Endodermal cell (in vitro differentiated cells): ENCODE results near the gene KCNMA1. TPM values are rescaled to one million over a fixed set of nuclear protein-coding genes. Genes with fewer than 3 reads are reported as not detected.

Experiments used
- DNase-seq: peaks from one replicate; pipeline ENCODE4 v3.0.0-alpha.2; 2017
- H3K27ac ChIP-seq: 2 replicates; pipeline ENCODE4 v1.5.1; 2013; ENCODE audit warnings: mild to moderate bottlenecking, low read depth, low read length, moderate library complexity
- H3K27me3 ChIP-seq: 2 replicates; pipeline ENCODE4 v1.6.1; 2013; ENCODE audit warnings: mild to moderate bottlenecking, low read length, moderate library complexity; ENCODE audit not compliant: insufficient read depth, control insufficient read depth, poor library complexity, severe bottlenecking
- H3K36me3 ChIP-seq: 2 replicates; pipeline ENCODE4 v1.7.0; 2013; ENCODE audit warnings: mild to moderate bottlenecking, low read length, moderate library complexity; ENCODE audit not compliant: control insufficient read depth, insufficient read depth
- H3K4me1 ChIP-seq: one replicate; pipeline ENCODE4 v1.7.0; 2013; ENCODE audit warnings: low read length; ENCODE audit not compliant: control insufficient read depth, insufficient read depth
- H3K4me3 ChIP-seq: 2 replicates; pipeline ENCODE4 v1.5.1; 2013; ENCODE audit warnings: mild to moderate bottlenecking, low read length, moderate library complexity
- H3K9ac ChIP-seq: 2 replicates; pipeline ENCODE4 v1.6.1; 2013; ENCODE audit warnings: mild to moderate bottlenecking, low read length, moderate library complexity; ENCODE audit not compliant: poor library complexity, severe bottlenecking; ENCODE audit errors: extremely low read depth
- H3K9me3 ChIP-seq: 2 replicates; pipeline ENCODE4 v1.6.1; 2013; ENCODE audit warnings: mild to moderate bottlenecking, low read length, moderate library complexity; ENCODE audit not compliant: control insufficient read depth
- H3K27ac Mint-ChIP-seq: 2 replicates; pipeline ENCODE4 v1.8.0; 2020; ENCODE audit warnings: mixed read lengths
- H3K27me3 Mint-ChIP-seq: 2 replicates; pipeline ENCODE4 v1.8.0; 2021; ENCODE audit warnings: mild to moderate bottlenecking, mixed read lengths; ENCODE audit not compliant: insufficient read depth
- H3K36me3 Mint-ChIP-seq: 2 replicates; pipeline ENCODE4 v1.8.0; 2020; ENCODE audit warnings: low read depth, mixed read lengths
- H3K4me1 Mint-ChIP-seq: 2 replicates; pipeline ENCODE4 v1.8.0; 2020; ENCODE audit warnings: mixed read lengths
- H3K4me3 Mint-ChIP-seq: 2 replicates; pipeline ENCODE4 v1.8.0; 2020; ENCODE audit warnings: mild to moderate bottlenecking, moderate library complexity, mixed read lengths
- H3K9me3 Mint-ChIP-seq: 2 replicates; pipeline ENCODE4 v1.8.0; 2020; ENCODE audit warnings: mild to moderate bottlenecking, mixed read lengths
- WGBS, 2 experiments: methylation state at CpG; one replicate each; pipeline versions ENCODE4 v1.1.5 to v1.1.7; 2013; ENCODE audit warnings: missing lambda C conversion rate in 2 of 2, mixed read lengths in 1 of 2; ENCODE audit not compliant: insufficient coverage in 1 of 2, insufficient read length in 1 of 2; 5-methylcytosine and 5-hydroxymethylcytosine counted together
- total RNA-seq, 2 donors: library from RNA; stranded (reverse); fragmentation: NEBNext Ultra II Directional in 1 of 2; extraction: Animal tissue kit (Norgen Biotek cat#: 25700) in 1 of 2; gene quantifications; 2 replicates in 1 of 2; 3 replicates in 1 of 2; pipeline ENCODE4 v1.2.1, GENCODE V29; 2021
- TF ChIP-seq, protein P1 (sequence below): fragments of 200-600 bp; sonication (generic); conservative IDR thresholded peaks from 2 replicates; pipeline ENCODE4 v1.5.0; 2021; ENCODE audit warnings: antibody characterized with exemption, mild to moderate bottlenecking

Gene KCNMA1
- total RNA-seq, 2 donors from 2014 or later: 0.55 to 1.3 TPM

DNA sequence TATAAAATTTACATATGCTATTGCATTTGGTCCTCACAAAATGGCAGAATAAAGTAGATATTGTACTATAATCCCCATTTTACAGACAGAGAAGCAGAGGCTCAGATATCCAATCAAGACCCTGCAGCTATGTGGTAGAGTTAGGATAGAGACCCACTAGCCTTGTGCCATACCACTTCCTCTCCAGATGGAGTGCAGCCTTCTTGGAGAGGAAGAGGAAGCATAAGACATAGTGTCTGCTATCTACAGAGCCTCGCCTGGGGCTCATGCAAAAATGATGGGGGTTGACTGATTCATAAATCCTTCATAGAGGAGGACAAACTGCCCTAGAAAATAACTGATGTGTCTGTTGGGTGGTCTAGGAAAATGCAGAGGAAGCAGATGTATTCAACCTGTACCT, 447.3 kb downstream of the KCNMA1 start:
- H3K27ac Mint-ChIP-seq: no peak overlapping the region
- H3K27me3 Mint-ChIP-seq: peaks cover 9% of the 10 kb centered on the region
- no peak overlapping the region for H3K9ac ChIP-seq
- TF ChIP-seq, protein P1, sequence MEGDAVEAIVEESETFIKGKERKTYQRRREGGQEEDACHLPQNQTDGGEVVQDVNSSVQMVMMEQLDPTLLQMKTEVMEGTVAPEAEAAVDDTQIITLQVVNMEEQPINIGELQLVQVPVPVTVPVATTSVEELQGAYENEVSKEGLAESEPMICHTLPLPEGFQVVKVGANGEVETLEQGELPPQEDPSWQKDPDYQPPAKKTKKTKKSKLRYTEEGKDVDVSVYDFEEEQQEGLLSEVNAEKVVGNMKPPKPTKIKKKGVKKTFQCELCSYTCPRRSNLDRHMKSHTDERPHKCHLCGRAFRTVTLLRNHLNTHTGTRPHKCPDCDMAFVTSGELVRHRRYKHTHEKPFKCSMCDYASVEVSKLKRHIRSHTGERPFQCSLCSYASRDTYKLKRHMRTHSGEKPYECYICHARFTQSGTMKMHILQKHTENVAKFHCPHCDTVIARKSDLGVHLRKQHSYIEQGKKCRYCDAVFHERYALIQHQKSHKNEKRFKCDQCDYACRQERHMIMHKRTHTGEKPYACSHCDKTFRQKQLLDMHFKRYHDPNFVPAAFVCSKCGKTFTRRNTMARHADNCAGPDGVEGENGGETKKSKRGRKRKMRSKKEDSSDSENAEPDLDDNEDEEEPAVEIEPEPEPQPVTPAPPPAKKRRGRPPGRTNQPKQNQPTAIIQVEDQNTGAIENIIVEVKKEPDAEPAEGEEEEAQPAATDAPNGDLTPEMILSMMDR: no peak
- H3K4me3 Mint-ChIP-seq: no peak overlapping the region
- H3K4me3 ChIP-seq: no peak overlapping the region
- no peak for DNase-seq
- no peaks in the 10 kb centered on the region for H3K36me3 Mint-ChIP-seq
- no peak overlapping the region for H3K27ac ChIP-seq
- no peaks in the 10 kb centered on the region for H3K9me3 Mint-ChIP-seq
- H3K27me3 ChIP-seq: no peaks in the 10 kb centered on the region
- H3K36me3 ChIP-seq: no peaks in the 10 kb centered on the region
- 88 to 100% methylated on average over 1 of the region's 1 CpG for WGBS, 2 experiments
- peaks cover 33% of the 10 kb centered on the region for H3K4me1 Mint-ChIP-seq
- no peaks in the 10 kb centered on the region for H3K4me1 ChIP-seq
- H3K9me3 ChIP-seq: no peaks in the 10 kb centered on the region

DNA sequence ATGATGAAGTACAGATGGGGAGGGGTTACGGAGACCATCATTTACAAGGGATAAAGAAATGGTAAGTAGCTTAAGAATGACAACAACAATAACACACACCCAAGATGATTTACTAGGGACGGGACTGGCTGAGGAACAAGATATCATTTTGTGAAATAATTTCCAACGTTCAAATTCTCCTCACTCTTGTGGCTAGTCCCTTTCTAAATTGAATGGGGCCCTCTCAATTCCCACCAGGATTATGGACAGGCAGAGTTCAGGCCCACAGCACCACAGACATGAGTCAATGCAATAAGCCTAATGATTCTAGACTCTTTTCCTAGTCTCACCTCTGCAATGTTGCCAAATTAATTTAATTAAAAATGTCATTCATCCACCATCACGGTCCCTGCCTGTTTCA, 448.1 kb downstream of the KCNMA1 start:
- Mint-ChIP-seq H3K9me3 (no peaks in the 10 kb centered on the region), H3K36me3 (no peaks in the 10 kb centered on the region), H3K27me3 (peaks cover 7% of the 10 kb centered on the region), H3K27ac (no peak overlapping the region), H3K4me3 (no peak overlapping the region), H3K4me1 (peaks cover 34% of the 10 kb centered on the region)
- H3K4me3 ChIP-seq: no peak overlapping the region
- DNase-seq: no peak
- TF ChIP-seq, protein P1: no peak
- no peaks in the 10 kb centered on the region for H3K4me1 ChIP-seq
- WGBS, 2 experiments: 85 to 100% methylated on average over 1 to 3 of the region's 4 CpGs
- no peaks in the 10 kb centered on the region for H3K9me3 ChIP-seq
- H3K27me3 ChIP-seq: no peaks in the 10 kb centered on the region
- H3K36me3 ChIP-seq: no peaks in the 10 kb centered on the region
- H3K27ac ChIP-seq: no peak overlapping the region
- no peak overlapping the region for H3K9ac ChIP-seq

DNA sequence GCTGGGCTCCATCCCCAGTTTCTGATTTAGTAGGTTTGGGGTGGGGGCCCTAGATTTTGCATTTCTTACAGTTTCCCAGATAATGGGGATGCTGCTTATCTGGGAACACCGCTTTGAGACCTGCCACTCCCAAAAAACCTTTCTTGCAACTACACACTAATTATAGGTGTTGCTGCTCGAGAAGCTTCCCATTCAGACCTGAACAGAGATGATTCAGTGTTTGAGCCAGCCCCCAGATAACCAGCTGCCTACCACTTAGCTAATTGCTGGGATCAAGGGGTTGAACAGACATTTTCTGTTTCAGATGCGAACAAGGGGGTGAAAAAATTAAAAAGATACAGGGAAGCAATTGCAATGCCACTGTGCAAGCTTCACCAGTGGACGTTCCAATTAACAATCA, 448.5 kb downstream of the KCNMA1 start:
- Histone ChIP-seq H3K4me1 (no peaks in the 10 kb centered on the region), H3K9me3 (no peaks in the 10 kb centered on the region), H3K27ac (no peak overlapping the region), H3K4me3 (no peak overlapping the region), H3K9ac (no peak overlapping the region), H3K27me3 (no peaks in the 10 kb centered on the region), H3K36me3 (no peaks in the 10 kb centered on the region)
- H3K27ac Mint-ChIP-seq: no peak overlapping the region
- H3K36me3 Mint-ChIP-seq: no peaks in the 10 kb centered on the region
- peaks cover 5% of the 10 kb centered on the region for H3K27me3 Mint-ChIP-seq
- no peak overlapping the region for H3K4me3 Mint-ChIP-seq
- no peak for DNase-seq
- WGBS, 2 experiments: 96 to 100% methylated on average over 2 to 4 of the region's 4 CpGs
- no peaks in the 10 kb centered on the region for H3K9me3 Mint-ChIP-seq
- TF ChIP-seq, protein P1: no peak
- peaks cover 34% of the 10 kb centered on the region for H3K4me1 Mint-ChIP-seq
